ENCODE results near the gene OLFML2A. TPM values are rescaled to one million over a fixed set of nuclear protein-coding genes. Genes with fewer than 3 reads are reported as not detected.

The OLFML2A gene
- total and polyA plus RNA-seq, 2 of the 4 experiments (the other 2 are of a cell fraction) = 2.0 to 5.9 TPM

- TF ChIP-seq CTCF (conservative IDR thresholded peaks at IDR 0.05; ENCODE audit: low read depth, low read length) (no peak), SMC3 (IDR thresholded peaks at IDR 0.05; ENCODE audit: low read depth, low read length) (no peak), RFX5 (IDR thresholded peaks at IDR 0.05; ENCODE audit: low read depth, low read length) (no peak), MAZ (IDR thresholded peaks at IDR 0.05; ENCODE audit: borderline replicate concordance, low read depth, low read length) (no peak), USF2 (IDR thresholded peaks at IDR 0.05; ENCODE audit: low read depth, low read length) (no peak), NFE2L2 (IDR thresholded peaks at IDR 0.05; ENCODE audit: low read depth, low read length) (no peak), MXI1 (IDR thresholded peaks at IDR 0.05; ENCODE audit: borderline replicate concordance, low read depth, low read length) (no peak), MAFK (IDR thresholded peaks at IDR 0.05; ENCODE audit: low read depth, low read length) (no peak), POLR2A (IDR thresholded peaks at IDR 0.05; ENCODE audit: low read depth, low read length) (no peak), CHD1 (IDR thresholded peaks at IDR 0.05; ENCODE audit: low read depth, low read length) (no peak)
- TF ChIP-seq, protein P1, sequence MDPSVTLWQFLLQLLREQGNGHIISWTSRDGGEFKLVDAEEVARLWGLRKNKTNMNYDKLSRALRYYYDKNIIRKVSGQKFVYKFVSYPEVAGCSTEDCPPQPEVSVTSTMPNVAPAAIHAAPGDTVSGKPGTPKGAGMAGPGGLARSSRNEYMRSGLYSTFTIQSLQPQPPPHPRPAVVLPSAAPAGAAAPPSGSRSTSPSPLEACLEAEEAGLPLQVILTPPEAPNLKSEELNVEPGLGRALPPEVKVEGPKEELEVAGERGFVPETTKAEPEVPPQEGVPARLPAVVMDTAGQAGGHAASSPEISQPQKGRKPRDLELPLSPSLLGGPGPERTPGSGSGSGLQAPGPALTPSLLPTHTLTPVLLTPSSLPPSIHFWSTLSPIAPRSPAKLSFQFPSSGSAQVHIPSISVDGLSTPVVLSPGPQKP (IDR thresholded peaks at IDR 0.05; ENCODE audit: borderline replicate concordance, low read depth, low read length) = no peak
- CTCF ChIA-PET = no interaction called here
Measured at GRCh38 chr9:124730772-124731171, 46.2 kb upstream of the OLFML2A start.

More at GRCh38 chr9:124730772-124731171, 46.2 kb upstream of the OLFML2A start:
- Histone ChIP-seq H3K9me3 (ENCODE audit: control insufficient read depth, insufficient read depth, low read length) (no peaks in the 10 kb centered on the region), H3K9ac (ENCODE audit: low read depth, low read length) (no peak overlapping the region), H4K5ac (ENCODE audit: low read depth, low read length) (no peak overlapping the region), H3K27ac (ENCODE audit: insufficient read depth, low read length) (no peak overlapping the region), H3K79me1 (ENCODE audit: low read depth in 1 of 2, low read length in 2 of 2) (no peaks in the 10 kb centered on the region), H3K4me2 (ENCODE audit: low read depth, low read length) (no peak overlapping the region), H2BK5ac (ENCODE audit: low read depth, low read length, poor library complexity, severe bottlenecking) (no peak overlapping the region), H3K4me3 (ENCODE audit: insufficient read depth, low read depth, low read length) (no peak overlapping the region), H3K23ac (ENCODE audit: low read depth, low read length) (no peak overlapping the region), H3K56ac (ENCODE audit: extremely low read depth, insufficient read depth, low read length) (no peak overlapping the region), H4K91ac (ENCODE audit: insufficient read depth, low read depth, low read length) (no peak overlapping the region), H3K4ac (ENCODE audit: low read depth, low read length) (no peak overlapping the region), H3K9me1 (ENCODE audit: insufficient read depth, low read length) (peaks cover 7% of the 10 kb centered on the region), H3K14ac (replicated peaks; ENCODE audit: low read depth, low read length) (no peak overlapping the region), H2AFZ (replicated peaks; ENCODE audit: low read length, poor library complexity) (no peak overlapping the region), H2BK120ac (ENCODE audit: low read depth, low read length) (no peak overlapping the region), H4K20me1 (ENCODE audit: insufficient read depth, low read length) (no peaks in the 10 kb centered on the region), H2BK15ac (ENCODE audit: low read depth, low read length) (no peak overlapping the region), H2AK9ac (replicated peaks; ENCODE audit: low read depth, low read length, poor library complexity) (no peak overlapping the region), H4K8ac (ENCODE audit: low read depth in 2 of 2, low read length in 2 of 2) (no peak overlapping the region), H3K27me3 (ENCODE audit: control insufficient read depth, insufficient read depth, low read length) (no peaks in the 10 kb centered on the region), H2BK20ac (ENCODE audit: low read depth, low read length) (no peak overlapping the region), H3K18ac (ENCODE audit: low read depth, low read length) (no peak overlapping the region), H3K36me3 (ENCODE audit: control insufficient read depth, insufficient read depth, low read length) (no peaks in the 10 kb centered on the region), H2AK5ac (ENCODE audit: low read depth, low read length) (no peak overlapping the region), H3K4me1 (ENCODE audit: control insufficient read depth, insufficient read depth, low read length) (peaks cover 7% of the 10 kb centered on the region)
- WGBS, 2 experiments (ENCODE audit: extremely low coverage in 2 of 2, insufficient read length in 1 of 2) = no CpG with 5 or more reads among the region's 2 CpGs
- intact Hi-C loops (cut with micrococcal nuclease) (no loop called here), in situ Hi-C loops (cut with MboI; ENCODE audit: low sequenced_read_pairs) (no loop called here), dilution Hi-C loops (cut with HindIII; ENCODE audit: low sequenced_read_pairs, unreplicated experiment) (no loop called here)
- POLR2A ChIA-PET (ENCODE audit: unreplicated experiment) = no interaction called here
- DNase-seq (no peak), ATAC-seq (ENCODE audit: low read depth) (no peak)
- BruUV-seq (replicated peaks) = no TSS peak
